H1 (cell line): ENCODE measurements around the gene TOR1A. TPM values are rescaled to one million over a fixed set of nuclear protein-coding genes. Genes with fewer than 3 reads are reported as not detected.

ENCODE experiments used
- ATF3 ChIP-seq: IDR thresholded peaks from 2 replicates; pipeline ENCODE4 v1.6.1; 2011; ENCODE audit warnings: low read depth, mild to moderate bottlenecking, low read length; ENCODE audit not compliant: insufficient read depth
- CEBPB ChIP-seq: IDR thresholded peaks from 2 replicates; pipeline ENCODE4 v1.6.1; 2012; ENCODE audit warnings: low read depth, low read length
- EP300 ChIP-seq, 2 experiments: IDR thresholded peaks; 1 replicate in 1 of 2; 2 replicates in 1 of 2; pipeline ENCODE4 v1.6.1; 2011 to 2012; ENCODE audit warnings: low read depth in 2 of 2, low read length in 2 of 2, mild to moderate bottlenecking in 2 of 2, borderline replicate concordance in 1 of 2, inconsistent platforms in 1 of 2, moderate library complexity in 1 of 2
- TEAD4 ChIP-seq: IDR thresholded peaks from 2 replicates; pipeline ENCODE4 v1.6.1; 2012; ENCODE audit warnings: low read depth, low read length, inconsistent platforms, mixed read lengths
- USF2 ChIP-seq: IDR thresholded peaks from 2 replicates; pipeline ENCODE4 v1.6.1; 2011; ENCODE audit warnings: low read length, improper control_type of control experiment
- polyA plus RNA-seq, 7 experiments: library from polyadenylated mRNA; depleted of rRNA in 3 of 7; stranded (reverse) in 5 of 7; unstranded in 2 of 7; fragments of >200 nt in 5 of 7; fragments of 200-250 nt in 2 of 7; gene quantifications; 1 replicate in 5 of 7; 2 replicates in 1 of 7; 4 replicates in 1 of 7; pipeline versions ENCODE4 v1.2.1 to v1.2.3, GENCODE V29; 2011 to 2013; ENCODE audit warnings: missing spikeins in 2 of 7, mixed read lengths in 2 of 7
- total RNA-seq: library from RNA; stranded (reverse); fragmentation: NEBNext Ultra II Directional; extraction: Animal tissue kit (Norgen Biotek cat#: 25700); gene quantifications from 2 replicates; pipeline ENCODE4 v1.2.1, GENCODE V29; 2021

The TOR1A gene
- total and polyA plus RNA-seq, 2 of the 8 experiments (the other 6 are each of a cell fraction or from before 2014, with no cell fraction given) = 37.6 to 46.7 TPM

- no peak for TF ChIP-seq EP300 (IDR thresholded peaks at IDR 0.05; ENCODE audit: borderline replicate concordance in 1 of 2, low read depth in 2 of 2, low read length in 2 of 2)
- TF ChIP-seq TEAD4 = no peak
- TF ChIP-seq USF2 = no peak
- no peak for TF ChIP-seq CEBPB
- no peak for TF ChIP-seq ATF3
Measured at GRCh38 chr9:129832982-129833381, 9.0 kb upstream of the TOR1A start (continued).
